SH-SY5Y (cell line): ENCODE data around the gene GABRA4.

Experiments used
- GATA2 ChIP-seq: IDR thresholded peaks from 2 replicates; pipeline ENCODE4 v1.6.1; 2011; ENCODE audit warnings: mild to moderate bottlenecking, low read depth, low read length
- GATA3 ChIP-seq: IDR thresholded peaks from 2 replicates; pipeline ENCODE4 v1.6.1; 2011; ENCODE audit warnings: low read depth, mild to moderate bottlenecking, low read length, moderate library complexity

GRCh38 chr4:47031751-47032404, 38.5 kb upstream of the GABRA4 start:
- no peak for TF ChIP-seq GATA3
- no peak for TF ChIP-seq GATA2
